Activated CD4-positive, alpha-beta T cell treated with anti-CD3 and anti-CD28 coated beads, Interleukin-2, Interleukin-4, amounts not matched to agents 100 ng/mL and 50 ng/mL, durations not matched to agents 16 hours and 8 hours (primary cell): ENCODE measurements around the gene TUBGCP3.

Source experiments
- DNase-seq: peaks from one replicate; pipeline ENCODE4 v3.0.0-alpha.2; 2020; ENCODE audit warnings: low spot score

Gene TUBGCP3

DNA sequence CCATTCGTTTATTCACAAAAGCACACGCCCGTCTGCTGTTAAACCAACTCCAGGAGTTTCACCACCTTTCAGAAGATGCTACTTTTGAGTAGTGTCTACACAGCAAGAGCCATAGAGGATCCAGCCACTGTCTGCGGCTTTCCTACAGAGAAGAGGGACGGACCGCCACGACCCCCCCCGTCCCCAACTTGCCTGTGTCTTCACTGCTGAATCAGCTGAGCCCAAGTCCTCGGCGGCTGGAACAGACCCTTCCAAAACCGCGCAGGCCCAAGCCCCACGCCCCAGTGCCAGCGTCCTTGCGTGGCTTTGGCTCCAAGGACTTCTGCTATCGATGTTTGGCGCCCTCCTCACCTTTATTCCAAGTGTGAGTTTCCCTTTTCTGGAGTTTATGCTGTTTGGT is 146.7 kb downstream of the TUBGCP3 start:
- no peak for DNase-seq

DNA sequence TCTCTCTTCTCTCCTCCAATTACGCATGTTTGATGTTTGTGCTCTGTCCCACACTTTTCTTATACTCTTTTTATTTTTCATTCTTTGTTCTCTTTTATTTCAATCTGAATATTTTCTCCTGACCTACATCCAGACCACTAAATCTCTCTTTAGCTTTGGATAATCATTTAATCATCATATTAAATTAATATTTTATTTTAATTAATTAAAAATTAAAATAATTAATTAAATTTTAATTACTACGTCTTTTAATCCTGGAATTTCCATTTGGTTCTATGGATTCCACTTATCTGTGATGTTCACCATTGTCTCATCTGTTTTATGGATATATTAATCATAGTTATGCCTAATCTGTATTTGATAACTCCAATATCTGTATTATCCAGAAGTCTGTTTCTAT is 149.4 kb downstream of the TUBGCP3 start:
- DNase-seq: no peak

DNA sequence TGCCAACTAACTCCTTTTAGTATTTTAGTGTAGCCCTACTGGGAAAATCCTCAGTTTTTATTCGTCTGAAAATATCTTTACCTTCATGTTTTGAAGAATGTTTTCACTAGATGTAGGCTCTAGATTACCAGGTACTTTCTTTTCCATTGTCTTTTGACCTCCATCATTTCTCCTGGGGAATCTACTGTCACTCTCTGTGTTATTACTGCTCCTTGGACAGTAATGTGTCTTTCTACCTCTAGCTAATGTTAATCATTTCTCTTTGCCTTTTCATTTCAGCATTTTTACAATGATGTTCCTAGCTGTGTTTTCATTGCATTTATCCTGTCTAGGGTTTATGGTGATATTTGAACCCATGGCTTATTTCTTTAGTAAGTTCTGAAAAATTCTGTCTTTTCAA is 149.9 kb downstream of the TUBGCP3 start:
- DNase-seq: no peak

DNA sequence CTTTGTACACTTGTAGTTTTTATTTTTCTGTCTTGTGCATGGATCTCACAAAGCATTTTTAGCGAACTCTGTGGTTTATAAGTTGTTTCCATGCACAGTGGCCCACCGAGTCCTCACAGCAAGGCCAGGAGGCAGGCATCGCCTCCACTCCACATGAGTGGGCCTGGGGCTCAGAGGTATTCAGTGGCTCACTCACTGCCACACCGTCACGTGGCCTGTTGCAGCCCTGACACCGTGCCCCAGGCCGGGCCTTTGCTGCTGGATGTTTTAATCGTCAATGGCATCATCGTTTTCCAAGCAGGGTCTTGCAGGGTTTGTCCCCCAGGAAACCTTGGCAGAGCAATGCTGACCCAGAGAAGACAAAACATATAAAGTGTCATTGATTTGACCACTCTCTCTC is 152.0 kb downstream of the TUBGCP3 start:
- DNase-seq: no peak
